ENCODE data around the gene NRL.

DNA sequence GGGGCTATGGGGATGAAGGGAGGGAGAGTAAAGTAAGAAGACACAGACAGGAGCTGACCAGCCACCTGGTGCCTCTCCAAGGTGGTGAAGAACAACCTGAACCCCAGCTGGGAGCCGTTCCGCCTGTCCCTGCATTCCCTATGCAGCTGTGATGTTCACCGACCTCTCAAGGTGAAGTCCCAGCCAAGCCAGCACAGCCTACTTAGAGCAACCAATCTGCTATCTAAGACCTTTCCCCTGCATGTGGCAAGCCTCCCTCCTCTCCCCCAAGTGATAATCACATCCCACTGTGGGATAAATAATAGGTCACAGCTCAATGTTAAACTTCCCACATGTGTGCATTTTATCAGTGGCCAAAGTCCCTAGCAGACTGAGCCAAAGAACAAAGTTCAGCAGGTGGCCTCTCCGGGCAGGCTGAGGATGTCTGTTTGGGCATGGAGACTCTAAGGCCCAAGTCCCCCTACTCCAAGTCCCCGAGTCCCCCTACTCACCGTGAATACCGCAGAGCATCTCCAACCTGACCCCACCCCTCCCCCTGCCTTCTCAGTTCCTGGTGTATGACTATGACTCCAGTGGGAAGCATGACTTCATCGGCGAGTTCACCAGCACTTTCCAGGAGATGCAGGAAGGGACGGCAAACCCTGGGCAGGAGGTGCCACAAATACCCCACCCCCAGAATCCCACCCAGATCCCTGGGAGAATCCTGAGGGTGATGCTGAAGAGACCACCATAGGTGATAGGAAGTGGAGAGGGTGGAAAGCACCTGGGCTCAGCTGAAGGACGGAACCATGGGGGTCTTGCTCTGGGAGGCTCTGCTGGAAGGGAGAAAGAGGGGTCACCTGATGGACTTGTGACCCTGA, 39.9 kb downstream of the NRL start:
- TF ChIP-seq, protein P1, sequence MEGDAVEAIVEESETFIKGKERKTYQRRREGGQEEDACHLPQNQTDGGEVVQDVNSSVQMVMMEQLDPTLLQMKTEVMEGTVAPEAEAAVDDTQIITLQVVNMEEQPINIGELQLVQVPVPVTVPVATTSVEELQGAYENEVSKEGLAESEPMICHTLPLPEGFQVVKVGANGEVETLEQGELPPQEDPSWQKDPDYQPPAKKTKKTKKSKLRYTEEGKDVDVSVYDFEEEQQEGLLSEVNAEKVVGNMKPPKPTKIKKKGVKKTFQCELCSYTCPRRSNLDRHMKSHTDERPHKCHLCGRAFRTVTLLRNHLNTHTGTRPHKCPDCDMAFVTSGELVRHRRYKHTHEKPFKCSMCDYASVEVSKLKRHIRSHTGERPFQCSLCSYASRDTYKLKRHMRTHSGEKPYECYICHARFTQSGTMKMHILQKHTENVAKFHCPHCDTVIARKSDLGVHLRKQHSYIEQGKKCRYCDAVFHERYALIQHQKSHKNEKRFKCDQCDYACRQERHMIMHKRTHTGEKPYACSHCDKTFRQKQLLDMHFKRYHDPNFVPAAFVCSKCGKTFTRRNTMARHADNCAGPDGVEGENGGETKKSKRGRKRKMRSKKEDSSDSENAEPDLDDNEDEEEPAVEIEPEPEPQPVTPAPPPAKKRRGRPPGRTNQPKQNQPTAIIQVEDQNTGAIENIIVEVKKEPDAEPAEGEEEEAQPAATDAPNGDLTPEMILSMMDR (IDR thresholded peaks at IDR 0.05; ENCODE audit: extremely low read depth in 1 of 2, insufficient read depth in 1 of 2, low read depth in 1 of 2, low read length in 2 of 2), result no peak
- TF ChIP-seq FOS (IDR thresholded peaks at IDR 0.05; ENCODE audit: borderline replicate concordance, insufficient read depth, low read length) (no peak), MYC (IDR thresholded peaks at IDR 0.05; ENCODE audit: low read depth, low read length) (no peak)

All from endothelial cell of umbilical vein (primary cell).